PFSK-1 (cell line): Measurements from ENCODE around the gene ANXA1.

Experiments
- FOXP2 ChIP-seq: optimal IDR thresholded peaks from 2 replicates; pipeline ENCODE3; 2011; ENCODE audit warnings: borderline replicate concordance, control low read depth, inconsistent platforms; ENCODE audit not compliant: insufficient read depth; ENCODE audit errors: extremely low read length, extremely low read depth
- POLR2AphosphoS5 ChIP-seq: IDR thresholded peaks from 2 replicates; pipeline ENCODE4 v1.6.1; 2012; ENCODE audit warnings: low read depth, mild to moderate bottlenecking, control low read depth, low read length, moderate library complexity
- REST ChIP-seq, 2 experiments: IDR thresholded peaks; 2 replicates each; pipeline versions ENCODE4 v1.6.1 to v1.8.0; 2011 to 2012; ENCODE audit warnings: low read depth in 2 of 2, low read length in 2 of 2, control low read depth in 1 of 2, inconsistent platforms in 1 of 2, mild to moderate bottlenecking in 1 of 2, moderate library complexity in 1 of 2; ENCODE audit not compliant: insufficient read depth in 1 of 2
- SIN3A ChIP-seq: IDR thresholded peaks from 2 replicates; pipeline ENCODE4 v1.6.1; 2012; ENCODE audit warnings: mild to moderate bottlenecking, low read length, moderate library complexity, borderline replicate concordance; ENCODE audit not compliant: insufficient read depth
- TAF1 ChIP-seq: IDR thresholded peaks from 2 replicates; pipeline ENCODE4 v1.6.1; 2012; ENCODE audit warnings: low read length, control low read depth, borderline replicate concordance; ENCODE audit not compliant: insufficient read depth

ANXA1 gene

GRCh38 chr9:73116031-73116430 is 35.6 kb upstream of the ANXA1 start:
- no peak for TF ChIP-seq REST (IDR thresholded peaks at IDR 0.05; ENCODE audit: insufficient read depth in 1 of 2, low read depth in 2 of 2, low read length in 2 of 2)
- no peak for TF ChIP-seq POLR2AphosphoS5
- TF ChIP-seq TAF1 = no peak
- no peak for TF ChIP-seq FOXP2
- no peak for TF ChIP-seq SIN3A

- no peak for TF ChIP-seq TAF1
- no peak for TF ChIP-seq SIN3A
- TF ChIP-seq FOXP2 = no peak
- no peak for TF ChIP-seq POLR2AphosphoS5
- TF ChIP-seq REST (IDR thresholded peaks at IDR 0.05; ENCODE audit: insufficient read depth in 1 of 2, low read depth in 2 of 2, low read length in 2 of 2) = no peak
These were observed 34.8 kb upstream of the ANXA1 start for GRCh38 chr9:73116880-73117279.

GRCh38 chr9:73118286-73118685 is 33.4 kb upstream of the ANXA1 start:
- TF ChIP-seq SIN3A = no peak
- TF ChIP-seq POLR2AphosphoS5 = no peak
- TF ChIP-seq REST (IDR thresholded peaks at IDR 0.05; ENCODE audit: insufficient read depth in 1 of 2, low read depth in 2 of 2, low read length in 2 of 2) = no peak
- no peak for TF ChIP-seq FOXP2
- TF ChIP-seq TAF1 = no peak

- TF ChIP-seq FOXP2 = no peak
- TF ChIP-seq SIN3A = no peak
- TF ChIP-seq TAF1 = no peak
- no peak for TF ChIP-seq REST (IDR thresholded peaks at IDR 0.05; ENCODE audit: insufficient read depth in 1 of 2, low read depth in 2 of 2, low read length in 2 of 2)
- no peak for TF ChIP-seq POLR2AphosphoS5
These were observed 32.6 kb upstream of the ANXA1 start for GRCh38 chr9:73118898-73119554.

- TF ChIP-seq FOXP2 = no peak
- no peak for TF ChIP-seq REST (IDR thresholded peaks at IDR 0.05; ENCODE audit: insufficient read depth in 1 of 2, low read depth in 2 of 2, low read length in 2 of 2)
- no peak for TF ChIP-seq TAF1
- no peak for TF ChIP-seq POLR2AphosphoS5
- TF ChIP-seq SIN3A = no peak
These were observed 30.2 kb upstream of the ANXA1 start for GRCh38 chr9:73121375-73121935.
